Measurements from ENCODE around the gene ACADVL.

DNA sequence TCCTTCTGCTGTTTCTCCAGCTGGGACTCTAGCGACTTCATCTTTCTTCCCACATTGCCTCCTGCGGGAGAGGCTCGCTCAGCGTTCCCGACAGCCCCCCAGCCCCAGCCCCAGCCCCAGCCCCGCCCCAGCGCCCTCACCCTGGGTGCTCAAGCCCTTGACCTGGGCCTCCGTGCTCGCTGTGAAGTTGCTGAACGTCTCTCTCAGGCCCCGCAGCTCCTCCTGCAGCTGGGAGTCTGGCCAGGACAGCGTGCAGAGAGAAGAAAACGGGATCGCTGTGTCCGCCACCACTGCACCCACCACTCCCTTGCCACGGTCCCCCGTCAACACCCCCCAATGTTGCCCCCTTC, 42.9 kb upstream of the ACADVL start:
- TF ChIP-seq, protein P1, sequence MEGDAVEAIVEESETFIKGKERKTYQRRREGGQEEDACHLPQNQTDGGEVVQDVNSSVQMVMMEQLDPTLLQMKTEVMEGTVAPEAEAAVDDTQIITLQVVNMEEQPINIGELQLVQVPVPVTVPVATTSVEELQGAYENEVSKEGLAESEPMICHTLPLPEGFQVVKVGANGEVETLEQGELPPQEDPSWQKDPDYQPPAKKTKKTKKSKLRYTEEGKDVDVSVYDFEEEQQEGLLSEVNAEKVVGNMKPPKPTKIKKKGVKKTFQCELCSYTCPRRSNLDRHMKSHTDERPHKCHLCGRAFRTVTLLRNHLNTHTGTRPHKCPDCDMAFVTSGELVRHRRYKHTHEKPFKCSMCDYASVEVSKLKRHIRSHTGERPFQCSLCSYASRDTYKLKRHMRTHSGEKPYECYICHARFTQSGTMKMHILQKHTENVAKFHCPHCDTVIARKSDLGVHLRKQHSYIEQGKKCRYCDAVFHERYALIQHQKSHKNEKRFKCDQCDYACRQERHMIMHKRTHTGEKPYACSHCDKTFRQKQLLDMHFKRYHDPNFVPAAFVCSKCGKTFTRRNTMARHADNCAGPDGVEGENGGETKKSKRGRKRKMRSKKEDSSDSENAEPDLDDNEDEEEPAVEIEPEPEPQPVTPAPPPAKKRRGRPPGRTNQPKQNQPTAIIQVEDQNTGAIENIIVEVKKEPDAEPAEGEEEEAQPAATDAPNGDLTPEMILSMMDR (IDR thresholded peaks at IDR 0.05; ENCODE audit: poor library complexity, severe bottlenecking), result no peak
- TF ChIP-seq EP300 (conservative IDR thresholded peaks at IDR 0.05; ENCODE audit: poor library complexity, severe bottlenecking) (no peak), RAD21 (conservative IDR thresholded peaks at IDR 0.05) (no peak), SMC3 (conservative IDR thresholded peaks at IDR 0.05; ENCODE audit: poor library complexity) (no peak), TAF1 (IDR thresholded peaks at IDR 0.05; ENCODE audit: low read depth) (no peak), POLR2AphosphoS5 (IDR thresholded peaks at IDR 0.05) (peak; percentile 42), EZH2 (IDR thresholded peaks at IDR 0.05; ENCODE audit: borderline replicate concordance, insufficient read depth, low read length, poor library complexity, severe bottlenecking) (no peak), MXI1 (conservative IDR thresholded peaks at IDR 0.05; ENCODE audit: poor library complexity, severe bottlenecking) (no peak)
- TF ChIP-seq, protein P2, sequence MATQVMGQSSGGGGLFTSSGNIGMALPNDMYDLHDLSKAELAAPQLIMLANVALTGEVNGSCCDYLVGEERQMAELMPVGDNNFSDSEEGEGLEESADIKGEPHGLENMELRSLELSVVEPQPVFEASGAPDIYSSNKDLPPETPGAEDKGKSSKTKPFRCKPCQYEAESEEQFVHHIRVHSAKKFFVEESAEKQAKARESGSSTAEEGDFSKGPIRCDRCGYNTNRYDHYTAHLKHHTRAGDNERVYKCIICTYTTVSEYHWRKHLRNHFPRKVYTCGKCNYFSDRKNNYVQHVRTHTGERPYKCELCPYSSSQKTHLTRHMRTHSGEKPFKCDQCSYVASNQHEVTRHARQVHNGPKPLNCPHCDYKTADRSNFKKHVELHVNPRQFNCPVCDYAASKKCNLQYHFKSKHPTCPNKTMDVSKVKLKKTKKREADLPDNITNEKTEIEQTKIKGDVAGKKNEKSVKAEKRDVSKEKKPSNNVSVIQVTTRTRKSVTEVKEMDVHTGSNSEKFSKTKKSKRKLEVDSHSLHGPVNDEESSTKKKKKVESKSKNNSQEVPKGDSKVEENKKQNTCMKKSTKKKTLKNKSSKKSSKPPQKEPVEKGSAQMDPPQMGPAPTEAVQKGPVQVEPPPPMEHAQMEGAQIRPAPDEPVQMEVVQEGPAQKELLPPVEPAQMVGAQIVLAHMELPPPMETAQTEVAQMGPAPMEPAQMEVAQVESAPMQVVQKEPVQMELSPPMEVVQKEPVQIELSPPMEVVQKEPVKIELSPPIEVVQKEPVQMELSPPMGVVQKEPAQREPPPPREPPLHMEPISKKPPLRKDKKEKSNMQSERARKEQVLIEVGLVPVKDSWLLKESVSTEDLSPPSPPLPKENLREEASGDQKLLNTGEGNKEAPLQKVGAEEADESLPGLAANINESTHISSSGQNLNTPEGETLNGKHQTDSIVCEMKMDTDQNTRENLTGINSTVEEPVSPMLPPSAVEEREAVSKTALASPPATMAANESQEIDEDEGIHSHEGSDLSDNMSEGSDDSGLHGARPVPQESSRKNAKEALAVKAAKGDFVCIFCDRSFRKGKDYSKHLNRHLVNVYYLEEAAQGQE (IDR thresholded peaks at IDR 0.05; ENCODE audit: borderline replicate concordance), result no peak
